Keratinocyte (primary cell): Measurements from ENCODE around the gene KDM4F. TPM values are rescaled to one million over a fixed set of nuclear protein-coding genes. Genes with fewer than 3 reads are reported as not detected.
"Not testable (repeated sequence)": the region's sequence is repeated elsewhere in the genome, so short reads cannot be mapped to it uniquely, and the experiment has no call there.

Experiments
- DNase-seq: peaks from one replicate; pipeline ENCODE4 v3.0.0-alpha.2; 2011; ENCODE audit warnings: low read depth, missing footprints, low spot score
- FAIRE-seq: peaks from 2 replicates; lab custom pipeline; 2011; peaks lifted over from hg19 to GRCh38; lab: Jason Lieb, UNC
- H2AFZ ChIP-seq: 2 replicates; pipeline ENCODE4 v1.6.0; 2012; ENCODE audit warnings: low read length, control low read depth, inconsistent platforms; ENCODE audit not compliant: control insufficient read depth
- H3K27ac ChIP-seq: 2 replicates; pipeline ENCODE4 v1.5.1; 2011; ENCODE audit warnings: low read length; ENCODE audit not compliant: control insufficient read depth, insufficient read depth
- H3K27me3 ChIP-seq: 3 replicates; pipeline ENCODE4 v1.6.0; 2011; ENCODE audit warnings: low read length; ENCODE audit not compliant: control insufficient read depth, insufficient read depth; ENCODE audit errors: extremely low read depth
- H3K36me3 ChIP-seq, 2 experiments: 2 replicates in 1 of 2; 3 replicates in 1 of 2; pipeline ENCODE4 v1.5.1; 2011; ENCODE audit warnings: low read length in 2 of 2, mild to moderate bottlenecking in 1 of 2; ENCODE audit not compliant: control insufficient read depth in 2 of 2, insufficient read depth in 2 of 2; ENCODE audit errors: extremely low read depth in 1 of 2
- H3K4me1 ChIP-seq: 3 replicates; pipeline ENCODE4 v1.5.1; 2011; ENCODE audit warnings: low read length; ENCODE audit not compliant: control insufficient read depth, insufficient read depth; ENCODE audit errors: extremely low read depth
- H3K4me2 ChIP-seq: 3 replicates; pipeline ENCODE4 v1.6.0; 2011; ENCODE audit warnings: low read depth, low read length; ENCODE audit not compliant: control insufficient read depth, insufficient read depth; ENCODE audit errors: extremely low read depth
- H3K4me3 ChIP-seq, 3 experiments: fragments of 200-600 bp in 1 of 3; sonication (generic) in 1 of 3; 2 replicates in 2 of 3; 3 replicates in 1 of 3; pipeline ENCODE4 v1.5.1; 2011 to 2016; ENCODE audit warnings: low read length in 3 of 3, mild to moderate bottlenecking in 3 of 3, control low read depth in 2 of 3, inconsistent platforms in 1 of 3, low read depth in 1 of 3, mixed read lengths in 1 of 3, mixed run types in 1 of 3, moderate library complexity in 1 of 3; ENCODE audit not compliant: control insufficient read depth in 2 of 3, insufficient read depth in 2 of 3; ENCODE audit errors: extremely low read depth in 1 of 3
- H3K79me2 ChIP-seq: 2 replicates; pipeline ENCODE4 v1.6.0; 2012; ENCODE audit warnings: low read length; ENCODE audit not compliant: control insufficient read depth, insufficient read depth
- H3K9ac ChIP-seq: 3 replicates; pipeline ENCODE4 v1.6.0; 2011; ENCODE audit warnings: low read length; ENCODE audit not compliant: control insufficient read depth, insufficient read depth; ENCODE audit errors: extremely low read depth
- H3K9me1 ChIP-seq: 3 replicates; pipeline ENCODE4 v1.6.0; 2011; ENCODE audit warnings: low read length; ENCODE audit not compliant: control insufficient read depth, insufficient read depth; ENCODE audit errors: extremely low read depth
- H3K9me3 ChIP-seq: 2 replicates; pipeline ENCODE4 v1.5.1; 2012; ENCODE audit warnings: low read depth, low read length; ENCODE audit not compliant: control insufficient read depth
- H4K20me1 ChIP-seq: 3 replicates; pipeline ENCODE4 v1.6.0; 2011; ENCODE audit warnings: low read length; ENCODE audit not compliant: control insufficient read depth, insufficient read depth; ENCODE audit errors: extremely low read depth
- CTCF ChIP-seq, 3 experiments: IDR thresholded peaks in 1 of 3; conservative IDR thresholded peaks in 1 of 3; optimal IDR thresholded peaks in 1 of 3; 2 replicates in 2 of 3; 3 replicates in 1 of 3; pipeline versions ENCODE3 to v1.5.1; 2011; ENCODE audit warnings: low read length in 3 of 3, mild to moderate bottlenecking in 3 of 3, moderate library complexity in 2 of 3, control low read depth in 1 of 3, inconsistent platforms in 1 of 3; ENCODE audit not compliant: insufficient read depth in 2 of 3; ENCODE audit errors: extremely low read depth in 1 of 3
- EZH2 ChIP-seq: IDR thresholded peaks from one replicate; pipeline ENCODE4 v1.6.1; 2012; ENCODE audit warnings: inconsistent platforms, mild to moderate bottlenecking, low read length, moderate library complexity
- dilution Hi-C: fragments of 300-500 bp; cut with MboI; formaldehyde crosslinking; loops from one replicate; pipeline ENCODE4 v1.7.0; 2020; ENCODE audit warnings: low sequenced_read_pairs; ENCODE audit not compliant: extremely low pct_ligation_motif_present
- polyA plus RNA-seq, 5 experiments: library from polyadenylated mRNA; depleted of rRNA in 3 of 5; stranded (reverse) in 3 of 5; stranded (forward) in 1 of 5; unstranded in 1 of 5; fragments of >200 nt; gene quantifications; 1 replicate in 1 of 5; 2 replicates in 3 of 5; 3 replicates in 1 of 5; pipeline versions ENCODE4 v1.2.1 to v1.2.3, GENCODE V29; 2011 to 2012; ENCODE audit warnings: missing spikeins in 2 of 5, low read depth in 1 of 5, low replicate concordance in 1 of 5

The KDM4F gene
- polyA plus RNA-seq, 1 donor (not counting 4 experiments of a cell fraction or from before 2014, with no cell fraction given): not detected

GRCh38 chr11:95035316-95035715 lies 13.9 kb upstream of the KDM4F start:
- Histone ChIP-seq H3K27ac (no peak overlapping the region), H4K20me1 (no peaks in the 10 kb centered on the region), H3K36me3 (no peaks in the 10 kb centered on the region), H3K9me1 (no peaks in the 10 kb centered on the region), H3K9ac (no peak overlapping the region), H3K4me3 (no peak overlapping the region), H3K79me2 (no peaks in the 10 kb centered on the region), H2AFZ (no peak overlapping the region), H3K27me3 (no peaks in the 10 kb centered on the region), H3K9me3 (no peaks in the 10 kb centered on the region), H3K4me2 (peak overlapping the region; percentile 18), H3K4me1 (peaks cover 10% of the 10 kb centered on the region)
- no peak for TF ChIP-seq CTCF (optimal IDR thresholded peaks at IDR 0.05 in 1 of 3, IDR thresholded peaks at IDR 0.05 in 1 of 3, conservative IDR thresholded peaks at IDR 0.05 in 1 of 3; ENCODE audit: extremely low read depth in 1 of 3, insufficient read depth in 2 of 3, low read length in 3 of 3)
- no peak for TF ChIP-seq EZH2
- no peak for FAIRE-seq
- DNase-seq: peak; percentile 23
- dilution Hi-C loops: no loop called here

GRCh38 chr11:95037356-95038035 lies 11.7 kb upstream of the KDM4F start:
- H3K27me3 ChIP-seq, FAIRE-seq, H3K9me3 ChIP-seq, DNase-seq, H3K9me1 ChIP-seq, H4K20me1 ChIP-seq, H3K4me1 ChIP-seq, H3K4me2 ChIP-seq, H3K36me3 ChIP-seq, H3K79me2 ChIP-seq, H3K9ac ChIP-seq, H3K27ac ChIP-seq, dilution Hi-C loops: not testable (repeated sequence)
- Histone ChIP-seq H3K4me3 (peak overlapping the region in 2 of 3 experiments; percentile 22 to 31), H2AFZ (peak overlapping the region; percentile 38)
- TF ChIP-seq CTCF (optimal IDR thresholded peaks at IDR 0.05 in 1 of 3, IDR thresholded peaks at IDR 0.05 in 1 of 3, conservative IDR thresholded peaks at IDR 0.05 in 1 of 3; ENCODE audit: extremely low read depth in 1 of 3, insufficient read depth in 2 of 3, low read length in 3 of 3): peak in 1 of 3 experiments; percentile 15
